GM12878 (cell line): ENCODE data around the gene POU2F3. TPM values are rescaled to one million over a fixed set of nuclear protein-coding genes. Genes with fewer than 3 reads are reported as not detected.
A peak's percentile ranks its signal among the peaks of the same experiment; 100 is the strongest.

ENCODE experiments used
- ATF7 ChIP-seq: fragments of 450-650 bp; IDR thresholded peaks from 2 replicates; pipeline ENCODE4 v1.6.1; 2016; ENCODE audit warnings: low read depth, mild to moderate bottlenecking
- BACH1 ChIP-seq: fragments of 450-650 bp; IDR thresholded peaks from 2 replicates; pipeline ENCODE4 v1.6.1; 2017; ENCODE audit warnings: mild to moderate bottlenecking, borderline replicate concordance
- CUX1 ChIP-seq: IDR thresholded peaks from 2 replicates; pipeline ENCODE4 v1.6.1; 2012; ENCODE audit warnings: improper control_type of control experiment, low read depth, low read length; ENCODE audit not compliant: insufficient replicate concordance
- EED ChIP-seq: sonication (generic); IDR thresholded peaks from 2 replicates; pipeline ENCODE4 v1.6.1; 2016; ENCODE audit warnings: antibody characterized with exemption, low read depth
- ELK1 ChIP-seq: IDR thresholded peaks from 2 replicates; pipeline ENCODE4 v1.6.1; 2012; ENCODE audit warnings: low read depth, low read length, improper control_type of control experiment
- FOS ChIP-seq: IDR thresholded peaks from 3 replicates; pipeline ENCODE4 v1.6.1; 2011; ENCODE audit warnings: borderline replicate concordance; ENCODE audit not compliant: insufficient read length; ENCODE audit errors: extremely low read depth
- IKZF1 ChIP-seq: fragments of 450-650 bp; conservative IDR thresholded peaks from 2 replicates; pipeline ENCODE4 v1.6.1; 2017; ENCODE audit warnings: antibody characterized with exemption, mild to moderate bottlenecking
- IKZF2 ChIP-seq, 2 experiments: fragments of 450-650 bp; IDR thresholded peaks; 2 replicates each; pipeline ENCODE4 v1.6.1; 2017; ENCODE audit warnings: mild to moderate bottlenecking in 2 of 2, moderate library complexity in 2 of 2
- JUNB ChIP-seq: IDR thresholded peaks from 2 replicates; pipeline ENCODE4 v1.6.1; 2016; ENCODE audit warnings: antibody characterized with exemption, mild to moderate bottlenecking
- MTA2 ChIP-seq: fragments of 450-650 bp; IDR thresholded peaks from 2 replicates; pipeline ENCODE4 v1.6.1; 2016; ENCODE audit warnings: low read depth, mild to moderate bottlenecking, moderate library complexity
- NKRF ChIP-seq: fragments of 450-650 bp; conservative IDR thresholded peaks from 2 replicates; pipeline ENCODE4 v1.6.1; 2017; ENCODE audit warnings: mild to moderate bottlenecking, moderate library complexity
- ZBED1 ChIP-seq: IDR thresholded peaks from 2 replicates; pipeline ENCODE4 v1.6.1; 2016; ENCODE audit warnings: borderline replicate concordance
- ZNF24 ChIP-seq: fragments of 450-650 bp; IDR thresholded peaks from 2 replicates; pipeline ENCODE4 v1.6.1; 2017; ENCODE audit warnings: antibody characterized with exemption, mild to moderate bottlenecking
- ZNF592 ChIP-seq: fragments of 450-650 bp; IDR thresholded peaks from 2 replicates; pipeline ENCODE4 v1.6.1; 2017; ENCODE audit warnings: mild to moderate bottlenecking, moderate library complexity
- ZZZ3 ChIP-seq: IDR thresholded peaks from 2 replicates; pipeline ENCODE4 v1.6.1; 2011; ENCODE audit warnings: low read depth; ENCODE audit not compliant: control insufficient read depth, insufficient read length
- polyA plus RNA-seq, 11 experiments: library from polyadenylated mRNA; depleted of rRNA in 4 of 11; unstranded in 6 of 11; stranded (reverse) in 5 of 11; fragments of >200 nt; fragmentation: Nextera tagmentation in 4 of 11; fragmentation: Illumina TruSeq in 1 of 11; extraction: Ambion mirVana in 4 of 11; extraction: Trizol in 1 of 11; gene quantifications; 1 replicate in 1 of 11; 2 replicates in 10 of 11; pipeline versions ENCODE4 v1.2.1 to v1.2.3, GENCODE V29; 2011 to 2016; ENCODE audit warnings: inconsistent platforms in 2 of 11, missing spikeins in 2 of 11, low read depth in 1 of 11
- total RNA-seq, 4 experiments: library from RNA; depleted of rRNA in 3 of 4; stranded (reverse); fragments of >200 nt in 3 of 4; fragmentation: Illumina TruSeq in 1 of 4; extraction: Trizol in 1 of 4; gene quantifications; 2 replicates each; pipeline versions ENCODE4 v1.2.1 to v1.2.3, GENCODE V29; 2013 to 2021

Gene POU2F3
- total and polyA plus RNA-seq, 10 of the 15 experiments (the other 5 are each of a cell fraction or from before 2014, with no cell fraction given): 0.09 to 4.4 (median 0.33) TPM

GRCh38 chr11:120249279-120250262 is 9.6 kb downstream of the POU2F3 start (continued):
- TF ChIP-seq CUX1 (peak; percentile 35), IKZF1 (no peak), ELK1 (no peak), ATF7 (peak; percentile 50), IKZF2 (IDR thresholded peaks at IDR 0.05) (no peak), ZZZ3 (no peak), EED (no peak), ZBED1 (no peak), ZNF592 (0 out of 2 replicates have a peak, but pooled peaks have one; percentile 65), NKRF (0 out of 2 replicates have a peak, but pooled peaks have one; percentile 16), FOS (no peak), MTA2 (peak; percentile 45), JUNB (no peak), ZNF24 (peak; percentile 21; the same call in 1 of the 2 replicates), BACH1 (no peak)
